ENCODE data around the gene COPS3. TPM values are rescaled to one million over a fixed set of nuclear protein-coding genes. Genes with fewer than 3 reads are reported as not detected.

The COPS3 gene
- total RNA-seq, 1 experiment from 2014 or later, result 73.6 TPM

DNA sequence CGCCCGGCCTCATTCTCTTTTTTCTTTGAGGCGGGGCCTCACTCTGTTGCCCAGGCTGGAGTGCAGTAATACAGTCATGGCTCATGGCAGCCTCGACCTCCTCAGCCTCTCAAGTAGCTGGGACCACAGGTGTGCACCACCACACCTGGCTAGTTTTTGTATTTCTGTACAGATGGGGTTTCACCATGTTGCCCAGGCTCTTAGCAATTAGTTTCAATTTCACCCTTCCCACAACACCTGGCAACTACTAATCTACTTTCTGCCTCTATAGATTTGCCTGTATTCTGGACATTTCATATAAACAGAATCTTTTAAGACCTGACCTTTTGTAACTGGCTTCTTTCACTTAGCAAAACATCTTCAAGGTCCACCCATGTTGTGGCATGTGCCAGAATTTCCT lies 14.1 kb upstream of the COPS3 start:
- in situ Hi-C loops (cut with HindIII; ENCODE audit: low pct_unique_long_range_greater_than_20kb, low sequenced_read_pairs) (no loop called here), intact Hi-C loops (cut with micrococcal nuclease; ENCODE audit: unreplicated experiment) (no loop called here)
- H3K27ac ChIP-seq (ENCODE audit: low read length), result no peak overlapping the region
- ATAC-seq, result no peak
- BruUV-seq (replicated peaks), result no TSS peak
- H3K36me3 ChIP-seq (ENCODE audit: control insufficient read depth, insufficient read depth, low read length), result no peaks in the 10 kb centered on the region
- DNase-seq (ENCODE audit: low read depth, low spot score), result no peak
- CTCF ChIA-PET, result no interaction called here
- H3K9me3 ChIP-seq (ENCODE audit: control insufficient read depth, insufficient read depth, low read depth, low read length), result no peaks in the 10 kb centered on the region
- no peak overlapping the region for H3K4me3 ChIP-seq (ENCODE audit: low read depth in 2 of 2, low read length in 2 of 2)
- POLR2A ChIA-PET, result no interaction called here
- TF ChIP-seq SIN3A (IDR thresholded peaks at IDR 0.05; ENCODE audit: borderline replicate concordance, insufficient read depth, low read depth, low read length) (no peak), TCF7L2 (IDR thresholded peaks at IDR 0.05; ENCODE audit: low read depth, low read length) (no peak), POLR2AphosphoS5 (IDR thresholded peaks at IDR 0.05; ENCODE audit: low read depth, low read length) (no peak)
- TF ChIP-seq, protein P1, sequence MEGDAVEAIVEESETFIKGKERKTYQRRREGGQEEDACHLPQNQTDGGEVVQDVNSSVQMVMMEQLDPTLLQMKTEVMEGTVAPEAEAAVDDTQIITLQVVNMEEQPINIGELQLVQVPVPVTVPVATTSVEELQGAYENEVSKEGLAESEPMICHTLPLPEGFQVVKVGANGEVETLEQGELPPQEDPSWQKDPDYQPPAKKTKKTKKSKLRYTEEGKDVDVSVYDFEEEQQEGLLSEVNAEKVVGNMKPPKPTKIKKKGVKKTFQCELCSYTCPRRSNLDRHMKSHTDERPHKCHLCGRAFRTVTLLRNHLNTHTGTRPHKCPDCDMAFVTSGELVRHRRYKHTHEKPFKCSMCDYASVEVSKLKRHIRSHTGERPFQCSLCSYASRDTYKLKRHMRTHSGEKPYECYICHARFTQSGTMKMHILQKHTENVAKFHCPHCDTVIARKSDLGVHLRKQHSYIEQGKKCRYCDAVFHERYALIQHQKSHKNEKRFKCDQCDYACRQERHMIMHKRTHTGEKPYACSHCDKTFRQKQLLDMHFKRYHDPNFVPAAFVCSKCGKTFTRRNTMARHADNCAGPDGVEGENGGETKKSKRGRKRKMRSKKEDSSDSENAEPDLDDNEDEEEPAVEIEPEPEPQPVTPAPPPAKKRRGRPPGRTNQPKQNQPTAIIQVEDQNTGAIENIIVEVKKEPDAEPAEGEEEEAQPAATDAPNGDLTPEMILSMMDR (IDR thresholded peaks at IDR 0.05), result no peak
- TF ChIP-seq, protein P2, sequence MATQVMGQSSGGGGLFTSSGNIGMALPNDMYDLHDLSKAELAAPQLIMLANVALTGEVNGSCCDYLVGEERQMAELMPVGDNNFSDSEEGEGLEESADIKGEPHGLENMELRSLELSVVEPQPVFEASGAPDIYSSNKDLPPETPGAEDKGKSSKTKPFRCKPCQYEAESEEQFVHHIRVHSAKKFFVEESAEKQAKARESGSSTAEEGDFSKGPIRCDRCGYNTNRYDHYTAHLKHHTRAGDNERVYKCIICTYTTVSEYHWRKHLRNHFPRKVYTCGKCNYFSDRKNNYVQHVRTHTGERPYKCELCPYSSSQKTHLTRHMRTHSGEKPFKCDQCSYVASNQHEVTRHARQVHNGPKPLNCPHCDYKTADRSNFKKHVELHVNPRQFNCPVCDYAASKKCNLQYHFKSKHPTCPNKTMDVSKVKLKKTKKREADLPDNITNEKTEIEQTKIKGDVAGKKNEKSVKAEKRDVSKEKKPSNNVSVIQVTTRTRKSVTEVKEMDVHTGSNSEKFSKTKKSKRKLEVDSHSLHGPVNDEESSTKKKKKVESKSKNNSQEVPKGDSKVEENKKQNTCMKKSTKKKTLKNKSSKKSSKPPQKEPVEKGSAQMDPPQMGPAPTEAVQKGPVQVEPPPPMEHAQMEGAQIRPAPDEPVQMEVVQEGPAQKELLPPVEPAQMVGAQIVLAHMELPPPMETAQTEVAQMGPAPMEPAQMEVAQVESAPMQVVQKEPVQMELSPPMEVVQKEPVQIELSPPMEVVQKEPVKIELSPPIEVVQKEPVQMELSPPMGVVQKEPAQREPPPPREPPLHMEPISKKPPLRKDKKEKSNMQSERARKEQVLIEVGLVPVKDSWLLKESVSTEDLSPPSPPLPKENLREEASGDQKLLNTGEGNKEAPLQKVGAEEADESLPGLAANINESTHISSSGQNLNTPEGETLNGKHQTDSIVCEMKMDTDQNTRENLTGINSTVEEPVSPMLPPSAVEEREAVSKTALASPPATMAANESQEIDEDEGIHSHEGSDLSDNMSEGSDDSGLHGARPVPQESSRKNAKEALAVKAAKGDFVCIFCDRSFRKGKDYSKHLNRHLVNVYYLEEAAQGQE (IDR thresholded peaks at IDR 0.05; ENCODE audit: insufficient read depth in 1 of 2, low read depth in 2 of 2, low read length in 1 of 2), result no peak
- no peaks in the 10 kb centered on the region for H3K27me3 ChIP-seq (ENCODE audit: control insufficient read depth, insufficient read depth, low read length)
- H3K4me1 ChIP-seq (ENCODE audit: control insufficient read depth, insufficient read depth, low read length), result no peaks in the 10 kb centered on the region

DNA sequence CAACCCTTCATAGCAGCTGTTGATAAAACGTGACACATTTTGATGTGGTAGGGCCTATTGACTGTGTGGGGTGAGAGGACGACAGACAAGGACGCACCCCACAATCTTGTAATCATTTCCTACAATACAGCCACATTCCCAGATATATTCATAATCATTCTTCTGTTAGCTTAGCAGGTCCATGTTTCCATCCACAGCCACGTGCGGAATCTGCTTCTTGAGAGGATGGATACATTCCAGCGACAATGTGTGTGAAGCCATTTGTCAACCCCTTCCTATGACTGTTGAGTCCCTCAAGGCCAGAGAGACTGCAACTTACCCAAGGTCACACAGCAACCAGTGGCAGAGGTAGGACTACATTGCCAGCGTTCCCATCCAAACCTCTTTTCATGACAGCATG lies 8.7 kb upstream of the COPS3 start:
- ChIA-PET CTCF (no interaction called here), POLR2A (no interaction called here)
- no peak for DNase-seq (ENCODE audit: low read depth, low spot score)
- no TSS peak for BruUV-seq (replicated peaks)
- Histone ChIP-seq H3K27ac (ENCODE audit: low read length) (no peak overlapping the region), H3K9me3 (ENCODE audit: control insufficient read depth, insufficient read depth, low read depth, low read length) (no peaks in the 10 kb centered on the region), H3K27me3 (ENCODE audit: control insufficient read depth, insufficient read depth, low read length) (no peaks in the 10 kb centered on the region), H3K4me1 (ENCODE audit: control insufficient read depth, insufficient read depth, low read length) (no peaks in the 10 kb centered on the region), H3K4me3 (ENCODE audit: low read depth in 2 of 2, low read length in 2 of 2) (no peak overlapping the region), H3K36me3 (ENCODE audit: control insufficient read depth, insufficient read depth, low read length) (no peaks in the 10 kb centered on the region)
- no peak for ATAC-seq
- TF ChIP-seq TCF7L2 (IDR thresholded peaks at IDR 0.05; ENCODE audit: low read depth, low read length) (no peak), SIN3A (IDR thresholded peaks at IDR 0.05; ENCODE audit: borderline replicate concordance, insufficient read depth, low read depth, low read length) (no peak), POLR2AphosphoS5 (IDR thresholded peaks at IDR 0.05; ENCODE audit: low read depth, low read length) (no peak)
- TF ChIP-seq, protein P2 (IDR thresholded peaks at IDR 0.05; ENCODE audit: insufficient read depth in 1 of 2, low read depth in 2 of 2, low read length in 1 of 2), result no peak
- TF ChIP-seq, protein P1 (IDR thresholded peaks at IDR 0.05), result no peak
- in situ Hi-C loops (cut with HindIII; ENCODE audit: low pct_unique_long_range_greater_than_20kb, low sequenced_read_pairs), result no loop called here
- intact Hi-C loops (cut with micrococcal nuclease; ENCODE audit: unreplicated experiment), result no loop called here

Measured in Panc1 (cell line).